ENCODE results near the gene SBK1.

SBK1 gene

GRCh38 chr16:28283173-28283572 lies 9.2 kb upstream of the SBK1 start:
- no peak for DNase-seq

- no peak for DNase-seq
These were observed 8.3 kb upstream of the SBK1 start for GRCh38 chr16:28283798-28284577.

- no peak for DNase-seq
These were observed 6.7 kb upstream of the SBK1 start for GRCh38 chr16:28285649-28286048.

- no peak for DNase-seq
These were observed 4.2 kb upstream of the SBK1 start for GRCh38 chr16:28288114-28288513.

GRCh38 chr16:28289048-28289447 lies 3.3 kb upstream of the SBK1 start:
- DNase-seq = no peak

- no peak for DNase-seq
These were observed 2.1 kb upstream of the SBK1 start for GRCh38 chr16:28289939-28290858.

- no peak for DNase-seq
These were observed 1.5 kb upstream of the SBK1 start for GRCh38 chr16:28290859-28291254.

GRCh38 chr16:28292731-28293600 lies 641 bp downstream of the SBK1 start:
- DNase-seq = peak; percentile 21

GRCh38 chr16:28293601-28293960 lies 1.3 kb downstream of the SBK1 start:
- no peak for DNase-seq

GRCh38 chr16:28294201-28294600 lies 1.9 kb downstream of the SBK1 start:
- no peak for DNase-seq

GRCh38 chr16:28295276-28295675 lies 3.0 kb downstream of the SBK1 start:
- no peak for DNase-seq

GRCh38 chr16:28297308-28297707 lies 5.0 kb downstream of the SBK1 start:
- DNase-seq = no peak

- DNase-seq = no peak
These were observed 5.6 kb downstream of the SBK1 start for GRCh38 chr16:28297784-28298510.

GRCh38 chr16:28298511-28298878 lies 6.2 kb downstream of the SBK1 start:
- no peak for DNase-seq

GRCh38 chr16:28300327-28300726 lies 8.0 kb downstream of the SBK1 start:
- no peak for DNase-seq

GRCh38 chr16:28301154-28301553 lies 8.8 kb downstream of the SBK1 start:
- DNase-seq = no peak

- DNase-seq = no peak
These were observed 9.3 kb downstream of the SBK1 start for GRCh38 chr16:28301620-28302019.

GRCh38 chr16:28303132-28303531 lies 10.8 kb downstream of the SBK1 start:
- no peak for DNase-seq

GRCh38 chr16:28304214-28304613 lies 11.9 kb downstream of the SBK1 start:
- DNase-seq = no peak

- DNase-seq = no peak
These were observed 15.6 kb downstream of the SBK1 start for GRCh38 chr16:28307936-28308335.

- no peak for DNase-seq
These were observed 16.7 kb downstream of the SBK1 start for GRCh38 chr16:28308794-28309584.

Measured in NCI-H748 treated with DMSO at 0.1 percent for 48 hours (cell line).